Measurements from ENCODE around the gene TMEM150B.

TMEM150B gene

GRCh38 chr19:55276720-55277430 is 48.3 kb downstream of the TMEM150B start:
- DNase-seq (ENCODE audit: low read depth): no peak

GRCh38 chr19:55275851-55276719 is 49.1 kb downstream of the TMEM150B start:
- no peak for DNase-seq (ENCODE audit: low read depth)

- no peak for DNase-seq (ENCODE audit: low read depth)
Observed at GRCh38 chr19:55273978-55274707, 51.0 kb downstream of the TMEM150B start.

- DNase-seq (ENCODE audit: low read depth): no peak
Observed at GRCh38 chr19:55272142-55272541, 53.0 kb downstream of the TMEM150B start.

- no peak for DNase-seq (ENCODE audit: low read depth)
Observed at GRCh38 chr19:55270172-55270942, 54.8 kb downstream of the TMEM150B start.

- DNase-seq (ENCODE audit: low read depth): no peak
Observed at GRCh38 chr19:55269299-55269698, 55.8 kb downstream of the TMEM150B start.

GRCh38 chr19:55266840-55267239 is 58.3 kb downstream of the TMEM150B start:
- DNase-seq (ENCODE audit: low read depth): no peak

- no peak for DNase-seq (ENCODE audit: low read depth)
Observed at GRCh38 chr19:55266404-55266803, 58.7 kb downstream of the TMEM150B start.

- DNase-seq (ENCODE audit: low read depth): no peak
Observed at GRCh38 chr19:55265723-55266386, 59.3 kb downstream of the TMEM150B start.

GRCh38 chr19:55265173-55265572 is 60.0 kb downstream of the TMEM150B start:
- no peak for DNase-seq (ENCODE audit: low read depth)

- DNase-seq (ENCODE audit: low read depth): no peak
Observed at GRCh38 chr19:55264531-55264930, 60.6 kb downstream of the TMEM150B start.
